Coronary artery (tissue), 2 donors: ENCODE results near the gene SEMA3F.

Experiments used
- DNase-seq: peaks from one replicate; pipeline ENCODE4 v3.0.0-alpha.2; 2017; ENCODE audit warnings: low spot score
- H3K27ac ChIP-seq, 2 donors: fragments of 200-600 bp; sonication (generic); one replicate each; pipeline ENCODE4 v1.5.1; 2016 to 2019
- H3K4me3 ChIP-seq: fragments of 200-600 bp; sonication (generic); 2 replicates; pipeline ENCODE4 v1.5.1; 2016; ENCODE audit warnings: mild to moderate bottlenecking, moderate library complexity
- CTCF ChIP-seq: fragments of 200-600 bp; sonication (generic); IDR thresholded peaks from one replicate; pipeline ENCODE4 v1.5.1; 2019; ENCODE audit warnings: antibody characterized with exemption

Gene SEMA3F

GRCh38 chr3:50202353-50203112 lies 47.4 kb downstream of the SEMA3F start:
- Histone ChIP-seq H3K4me3 (no peak overlapping the region), H3K27ac (no peak overlapping the region)
- no peak for TF ChIP-seq CTCF
- no peak for DNase-seq

- DNase-seq = no peak
- no peak for TF ChIP-seq CTCF
- no peak overlapping the region for H3K27ac ChIP-seq
- no peak overlapping the region for H3K4me3 ChIP-seq
These were observed 48.1 kb downstream of the SEMA3F start for GRCh38 chr3:50203113-50203808.

GRCh38 chr3:50203809-50204803 lies 49.0 kb downstream of the SEMA3F start:
- TF ChIP-seq CTCF = no peak
- no peak overlapping the region for H3K27ac ChIP-seq
- peak overlapping the region; percentile 66 for H3K4me3 ChIP-seq
- no peak for DNase-seq

- H3K4me3 ChIP-seq = peak within 1 kb of the TSS; percentile 66
- no peak for TF ChIP-seq CTCF
- H3K27ac ChIP-seq = no peak within 1 kb of the TSS
- no peak for DNase-seq
These were observed 49.8 kb downstream of the SEMA3F start, which contains the start of gene SLC38A3 for GRCh38 chr3:50204804-50205412. Gene SLC38A3, plus strand, starts transcription at chr3:50205271. Its CDS starts 8,929 bp downstream, at chr3:50214200.

GRCh38 chr3:50205413-50206276 lies 50.5 kb downstream of the SEMA3F start:
- no peak overlapping the region for H3K27ac ChIP-seq
- no peak for TF ChIP-seq CTCF
- H3K4me3 ChIP-seq = peak overlapping the region; percentile 66
- no peak for DNase-seq
